ENCODE measurements around the gene SSX2. TPM values are rescaled to one million over a fixed set of nuclear protein-coding genes. Genes with fewer than 3 reads are reported as not detected.

The SSX2 gene, protein sequence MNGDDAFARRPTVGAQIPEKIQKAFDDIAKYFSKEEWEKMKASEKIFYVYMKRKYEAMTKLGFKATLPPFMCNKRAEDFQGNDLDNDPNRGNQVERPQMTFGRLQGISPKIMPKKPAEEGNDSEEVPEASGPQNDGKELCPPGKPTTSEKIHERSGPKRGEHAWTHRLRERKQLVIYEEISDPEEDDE
- total RNA-seq = not detected in 2 replicates

DNA sequence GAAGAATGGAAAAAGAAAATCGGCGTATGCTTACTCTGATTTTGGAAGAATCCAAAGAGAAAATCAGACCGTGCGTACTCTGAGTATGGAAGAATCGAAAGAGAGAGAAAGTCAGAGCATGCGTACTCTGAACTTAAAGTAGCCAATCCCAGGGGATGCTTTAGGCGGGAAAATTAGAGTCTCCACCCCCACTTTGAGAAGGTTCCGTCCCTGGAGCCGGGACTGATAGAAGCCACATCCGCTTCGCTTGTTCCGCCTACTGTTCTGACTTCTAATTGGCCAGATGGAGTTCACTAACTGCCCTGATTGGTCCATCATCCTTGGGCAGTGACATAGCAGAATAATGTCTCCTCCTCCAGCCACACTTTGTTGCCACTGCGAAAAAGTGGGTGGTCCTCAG lies at the start of gene SSX2:
SSX2 (minus strand) TSS at position 101 of the 400 bp plus-strand sequence. CDS start 1,429 bp downstream, outside the sequence.

DNA sequence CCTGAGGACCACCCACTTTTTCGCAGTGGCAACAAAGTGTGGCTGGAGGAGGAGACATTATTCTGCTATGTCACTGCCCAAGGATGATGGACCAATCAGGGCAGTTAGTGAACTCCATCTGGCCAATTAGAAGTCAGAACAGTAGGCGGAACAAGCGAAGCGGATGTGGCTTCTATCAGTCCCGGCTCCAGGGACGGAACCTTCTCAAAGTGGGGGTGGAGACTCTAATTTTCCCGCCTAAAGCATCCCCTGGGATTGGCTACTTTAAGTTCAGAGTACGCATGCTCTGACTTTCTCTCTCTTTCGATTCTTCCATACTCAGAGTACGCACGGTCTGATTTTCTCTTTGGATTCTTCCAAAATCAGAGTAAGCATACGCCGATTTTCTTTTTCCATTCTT lies 44.0 kb upstream of the SSX2 start, which contains the start of gene SSX2B:
SSX2B (plus strand) TSS at position 301 of the 400 bp plus-strand sequence. CDS start 1,429 bp downstream, outside the sequence.

DNA sequence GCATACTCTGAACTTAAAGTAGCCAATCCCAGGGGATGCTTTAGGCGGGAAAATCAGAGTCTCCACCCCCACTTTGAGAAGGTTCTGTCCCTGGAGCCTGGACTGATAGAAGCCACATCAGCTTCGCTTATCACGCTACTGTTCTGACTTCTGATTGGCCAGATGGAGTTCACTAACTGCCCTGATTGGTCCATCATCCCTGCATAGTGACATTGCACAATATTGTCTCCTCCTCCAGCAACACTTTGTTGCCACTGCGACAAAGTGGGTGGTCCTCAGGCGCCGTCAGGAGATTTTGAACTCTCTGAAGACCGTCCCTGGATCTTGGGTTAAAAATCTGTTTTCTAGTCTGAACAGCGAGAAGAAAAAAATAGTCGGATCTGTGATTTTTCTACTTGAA lies 52.2 kb downstream of the SSX2 start, which contains the start of gene SSX7:
SSX7 (minus strand) TSS at position 101 of the 400 bp plus-strand sequence. CDS start 1,428 bp downstream, outside the sequence.

Small RNA genes within 50 kb of the gene (small RNA-seq; reads per million reads assigned to genes)
- gene AC244505.3 (ENCODE audit: low replicate concordance) (not detected), gene AC244505.5 (ENCODE audit: low replicate concordance) (not detected), gene AL450023.3 (ENCODE audit: low replicate concordance) (not detected), gene RNA5SP504 (ENCODE audit: low replicate concordance) (not detected)

Other genes starting within 250 kb of the SSX2 start
- not detected in 2 replicates for gene XAGE1A, start 211.4 kb downstream of the SSX2 start, total RNA-seq
- gene XAGE1B, start 190.1 kb downstream of the SSX2 start, total RNA-seq = not detected in 2 replicates
- not detected in 2 replicates for gene SSX7, start 52.3 kb downstream of the SSX2 start, total RNA-seq
- not detected in 2 replicates for gene SSX2B, start 44.1 kb upstream of the SSX2 start, total RNA-seq
- not detected in 2 replicates for gene SPANXN5, start 90.2 kb upstream of the SSX2 start, total RNA-seq
- not detected in 2 replicates for gene XAGE5, start 104.1 kb upstream of the SSX2 start, total RNA-seq
- not detected in 2 replicates for gene XAGE3, start 160.9 kb upstream of the SSX2 start, total RNA-seq
- 14.9 and 22.8 TPM in 2 replicates for gene FAM156B, start 190.2 kb upstream of the SSX2 start, total RNA-seq

All from placental pericyte (primary cell).